GM21723 (cell line): ENCODE measurements around the gene PLEKHA3.
A peak's percentile ranks its signal among the peaks of the same experiment; 100 is the strongest.
"Not testable (repeated sequence)": the region's sequence is repeated elsewhere in the genome, so short reads cannot be mapped to it uniquely, and the experiment has no call there.

Experiments
- ATAC-seq: cut with Tn5 transposase; IDR thresholded peaks from one replicate; pipeline ENCODE4 v1.9.1; 2021; ENCODE audit warnings: mild to moderate bottlenecking, moderate library complexity; ENCODE audit not compliant: unreplicated experiment

The PLEKHA3 gene

DNA sequence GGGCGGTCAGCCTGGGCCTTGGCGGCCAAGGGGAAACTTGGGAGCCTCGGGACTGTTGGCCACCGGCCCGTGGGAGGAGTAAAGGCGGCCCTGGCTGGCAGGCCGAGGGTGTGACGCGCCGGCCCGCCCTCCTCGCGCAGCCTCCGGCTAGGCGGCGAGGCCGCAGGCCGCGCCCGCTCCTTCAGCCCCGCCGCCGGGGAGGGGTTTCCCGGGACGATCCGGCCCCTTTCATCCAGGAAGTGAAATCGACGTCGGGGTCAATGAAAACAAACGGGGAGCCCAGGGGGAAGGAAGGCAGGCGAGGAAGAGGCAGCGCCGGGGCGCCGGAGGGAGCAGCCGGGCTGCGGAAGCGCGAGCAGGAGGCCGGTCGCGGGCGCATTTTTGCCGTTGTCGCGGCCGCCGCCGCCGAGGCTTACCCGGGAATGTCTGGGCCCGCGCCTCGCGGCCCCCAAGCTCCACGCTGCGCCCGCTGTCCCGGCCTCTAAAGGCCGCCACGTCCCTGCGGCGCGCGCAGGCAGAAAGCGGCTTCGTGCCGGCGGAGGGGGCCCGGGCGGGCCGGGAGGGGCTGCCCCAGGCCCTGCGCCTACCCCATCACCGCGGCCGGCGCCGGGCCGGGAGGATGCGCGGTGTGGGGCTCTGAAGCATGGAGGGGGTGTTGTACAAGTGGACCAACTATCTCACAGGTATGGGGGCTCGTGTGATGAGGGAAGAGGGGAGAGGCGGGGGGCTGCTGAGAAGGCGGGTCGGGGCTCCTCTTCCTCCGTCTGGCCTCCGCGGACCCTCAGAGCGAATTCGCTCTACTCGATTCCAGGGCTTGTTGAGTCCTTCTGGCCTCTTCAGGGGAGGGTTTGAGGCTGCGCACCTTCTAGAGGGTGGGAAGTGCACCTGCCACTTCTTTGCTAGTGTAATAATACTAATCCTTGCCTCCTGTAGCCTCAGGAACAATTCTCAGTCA lies at the start of gene PLEKHA3:
Gene PLEKHA3, plus strand, starts transcription at position 231 of the 955 bp plus-strand sequence. Its CDS starts 413 bp downstream, at position 644.
- peak; percentile 73 for ATAC-seq

DNA sequence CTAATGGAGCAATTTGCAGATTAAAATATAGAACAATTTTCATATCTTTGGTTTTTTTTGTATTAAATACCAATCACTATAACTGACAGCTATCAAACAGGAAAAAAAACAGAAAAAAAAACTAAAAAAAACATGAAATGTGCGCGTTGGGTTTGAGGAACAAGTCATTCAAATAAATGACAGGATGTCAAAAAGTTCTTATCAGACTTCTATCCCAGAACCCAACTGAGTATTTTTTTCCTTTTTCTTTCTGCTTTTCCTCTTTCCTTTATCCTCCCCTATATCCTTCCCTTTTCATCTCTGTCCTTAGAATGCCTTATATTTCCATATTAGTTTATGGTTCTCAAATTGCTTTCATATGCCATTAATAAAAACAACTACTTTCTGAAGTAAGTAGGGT lies 43.6 kb upstream of the PLEKHA3 start:
- ATAC-seq = no peak

DNA sequence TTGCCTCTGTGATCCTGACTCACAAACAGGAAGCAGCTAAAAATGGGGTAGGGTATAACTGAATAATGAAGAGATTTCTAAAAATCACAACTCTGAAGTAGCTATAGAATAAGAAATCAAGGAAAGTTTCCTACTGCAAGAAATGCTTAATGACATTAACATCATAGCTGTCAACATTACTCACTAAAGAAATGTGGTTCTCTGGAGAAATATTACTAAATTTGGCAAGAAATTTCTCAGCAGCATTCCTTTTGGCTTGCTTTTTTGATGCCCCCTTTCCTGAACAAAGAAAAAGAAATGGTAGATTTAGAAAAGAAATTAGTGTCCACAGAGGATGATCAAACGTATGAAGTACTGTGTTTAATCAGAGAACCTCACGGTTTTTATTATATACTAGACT lies 38.8 kb upstream of the PLEKHA3 start:
- no peak for ATAC-seq

DNA sequence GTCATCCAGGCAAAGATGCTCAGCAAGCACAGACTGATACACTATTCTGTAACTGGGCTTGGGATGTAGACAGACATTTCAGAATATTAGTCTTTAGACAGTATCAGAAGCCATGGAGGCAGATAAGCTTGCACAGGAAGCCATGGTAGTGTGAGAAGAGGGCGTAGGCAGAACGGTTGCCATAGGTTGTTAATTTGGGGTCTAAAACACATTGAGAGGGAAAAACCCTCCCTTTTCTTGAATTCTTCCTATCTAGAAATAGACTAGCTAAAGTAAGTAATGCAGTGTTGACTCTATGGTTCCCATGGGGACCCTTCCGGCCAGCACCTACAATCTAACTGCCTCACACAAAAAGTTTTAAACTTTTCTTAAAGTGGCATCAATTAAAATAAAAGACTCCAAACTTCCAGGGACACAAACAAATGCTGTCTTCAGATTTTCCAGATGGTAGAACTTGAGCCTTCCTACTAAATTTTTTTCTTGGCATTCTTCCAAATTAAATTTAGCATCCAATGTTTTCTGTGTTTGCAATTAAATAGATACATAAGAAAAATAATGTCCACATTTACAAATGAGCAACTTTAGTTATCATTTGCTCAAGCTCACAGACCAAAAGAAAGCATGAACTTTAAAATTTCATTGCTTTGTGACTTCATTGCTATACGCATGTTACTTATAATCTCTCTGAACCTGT lies 31.1 kb upstream of the PLEKHA3 start:
- ATAC-seq = no peak

DNA sequence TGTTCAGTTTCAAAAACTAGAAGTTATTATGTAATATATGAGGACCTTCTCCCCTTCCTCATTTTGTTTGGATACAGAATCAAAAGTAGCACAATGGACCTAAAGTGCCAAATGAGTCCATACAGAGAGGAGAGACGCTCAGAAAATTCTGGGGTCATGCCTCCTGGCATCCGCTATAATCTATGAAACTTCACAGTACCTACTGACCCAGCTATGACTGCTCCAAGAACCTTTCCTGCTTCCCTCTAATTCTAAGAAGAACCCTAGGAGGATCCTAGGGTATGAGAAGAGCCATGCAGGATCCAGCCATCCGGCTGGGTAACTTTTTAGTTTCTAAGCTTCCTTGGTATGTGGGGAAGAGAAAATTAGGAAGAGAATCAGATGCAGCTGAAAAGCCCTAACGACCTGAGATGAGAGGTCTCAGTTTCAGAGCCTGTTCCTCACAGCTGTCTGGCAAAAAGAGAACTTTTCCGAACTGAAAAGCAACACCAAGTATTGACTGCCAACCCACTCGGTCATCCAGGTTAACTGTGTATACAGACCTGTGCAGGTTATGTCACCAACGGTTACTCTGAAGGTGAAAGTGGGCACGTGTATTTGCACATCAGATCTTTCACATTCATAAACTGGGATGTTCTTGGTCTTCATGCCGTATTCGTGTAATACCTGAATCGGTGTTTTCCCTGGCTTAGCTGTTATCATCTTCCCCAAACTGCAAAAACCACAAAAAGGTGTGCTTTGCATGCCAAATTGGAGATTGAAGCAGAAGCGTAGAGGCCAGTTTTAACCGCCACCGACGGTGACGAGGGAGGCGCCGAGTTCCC lies 30.3 kb upstream of the PLEKHA3 start:
- peak; percentile 9 for ATAC-seq

DNA sequence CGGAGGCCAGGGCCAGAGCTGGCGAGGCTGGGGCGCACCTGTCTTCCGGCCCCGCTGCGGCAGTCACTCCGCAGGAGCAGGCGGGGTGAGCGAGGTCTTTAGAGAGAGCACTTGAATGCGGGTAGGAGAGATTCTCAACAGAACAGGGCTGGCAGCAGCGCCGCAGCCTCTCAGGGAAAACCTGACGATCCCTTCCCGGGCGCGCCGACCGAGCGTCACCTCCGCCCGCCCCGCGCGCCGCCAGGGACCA lies 29.8 kb upstream of the PLEKHA3 start:
- ATAC-seq = peak; percentile 49

DNA sequence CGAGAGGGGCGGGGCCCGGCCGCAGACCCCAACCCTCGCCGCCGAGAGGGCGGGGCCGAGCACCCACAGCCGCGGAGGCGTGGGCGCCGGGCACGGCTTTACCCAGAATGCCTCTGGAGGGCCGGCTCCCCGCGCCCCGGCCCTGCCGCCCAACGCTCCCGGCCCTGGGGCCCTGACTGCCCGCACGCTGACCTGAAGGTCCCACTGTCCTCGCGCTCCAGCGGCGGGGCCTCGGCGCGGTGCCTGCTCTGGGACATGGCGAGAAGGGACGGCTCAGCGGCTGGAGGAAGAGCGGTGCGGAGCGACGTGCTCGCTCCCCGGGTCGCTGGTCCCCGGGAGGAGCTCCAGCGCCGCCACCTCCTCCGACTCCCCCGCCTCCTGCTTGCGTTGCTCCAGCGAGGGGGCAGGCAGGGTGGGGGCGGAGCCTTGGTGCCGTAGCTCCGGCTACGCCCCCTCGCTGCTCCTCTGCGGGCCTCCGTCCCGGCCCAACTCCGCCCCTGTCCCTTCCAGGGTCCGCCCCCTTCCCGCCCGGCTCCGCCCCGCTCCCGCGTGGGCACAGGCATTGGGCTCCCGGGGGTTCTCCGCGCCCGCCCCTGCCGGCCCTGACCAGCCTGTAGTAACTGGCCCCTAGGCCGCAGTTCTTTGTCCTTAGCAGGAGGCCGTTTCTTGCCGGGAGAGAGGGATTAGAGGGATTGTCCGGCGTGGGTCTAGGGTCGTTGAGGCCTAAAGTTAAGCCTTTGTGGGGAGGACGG lies 29.3 kb upstream of the PLEKHA3 start, which contains the start of the genes PJVK and PRKRA:
Gene PJVK, plus strand, starts transcription at position 605 of the 752 bp plus-strand sequence. CDS start 2,032 bp downstream, outside the sequence.
Gene PRKRA, minus strand, starts transcription at position 402 of the 752 bp plus-strand sequence. Its CDS starts 145 bp downstream, at position 257.
- peak; percentile 84 for ATAC-seq

DNA sequence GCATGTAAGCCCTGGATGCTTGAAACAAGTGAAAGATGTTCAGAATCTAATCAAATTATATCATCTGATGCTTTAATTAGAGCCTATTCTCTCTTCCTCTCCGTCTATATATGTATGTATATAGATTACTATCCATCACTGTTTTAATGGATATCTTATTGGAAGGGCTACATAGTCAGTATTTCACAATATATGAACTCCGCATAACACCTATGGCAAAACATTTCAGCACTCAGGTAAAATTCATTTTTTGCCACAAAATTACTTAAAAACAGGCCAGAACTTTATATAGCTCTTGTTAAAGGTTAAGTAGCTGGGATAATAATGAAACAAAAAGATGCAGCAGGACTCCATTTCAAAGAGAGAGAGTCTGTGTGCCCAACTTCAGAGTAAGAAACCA lies 27.9 kb upstream of the PLEKHA3 start:
- ATAC-seq = no peak

DNA sequence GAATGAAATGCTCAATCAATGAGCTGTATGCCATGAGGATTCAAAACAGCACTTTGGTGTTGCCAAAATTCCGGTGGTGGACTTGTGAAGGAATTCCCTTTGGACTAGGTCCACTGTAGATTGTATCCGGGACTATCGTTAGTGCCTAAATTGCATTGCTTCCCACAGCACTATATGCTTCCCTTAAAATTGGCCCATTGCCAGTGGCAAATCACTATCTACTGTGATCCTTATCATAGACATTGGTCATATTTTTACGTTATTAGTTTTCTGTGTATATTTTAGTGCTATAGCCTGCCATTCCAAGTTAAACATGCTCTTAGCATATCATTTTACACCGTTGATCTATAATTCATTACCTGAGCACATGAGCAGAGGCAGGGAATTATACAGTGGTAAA lies 27.4 kb upstream of the PLEKHA3 start:
- no peak for ATAC-seq

DNA sequence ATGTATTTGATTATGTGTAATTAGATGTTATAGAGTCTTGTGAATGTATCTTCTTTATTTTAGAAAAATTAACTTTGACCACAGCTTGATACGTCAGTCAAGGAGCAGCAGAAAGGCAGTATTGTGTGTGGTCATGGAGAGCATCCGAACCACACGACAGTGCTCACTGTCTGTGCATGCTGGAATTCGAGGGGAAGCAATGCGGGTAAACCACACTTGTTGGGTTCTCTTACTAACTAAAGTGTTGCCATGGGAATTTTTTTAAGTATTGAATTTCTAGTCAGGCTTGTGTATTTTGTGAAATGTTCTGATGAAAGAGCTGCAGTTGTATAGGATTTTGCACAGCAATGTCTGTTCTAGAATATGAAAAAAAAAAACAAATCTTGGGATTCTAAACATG lies 24.3 kb upstream of the PLEKHA3 start:
- ATAC-seq = no peak

DNA sequence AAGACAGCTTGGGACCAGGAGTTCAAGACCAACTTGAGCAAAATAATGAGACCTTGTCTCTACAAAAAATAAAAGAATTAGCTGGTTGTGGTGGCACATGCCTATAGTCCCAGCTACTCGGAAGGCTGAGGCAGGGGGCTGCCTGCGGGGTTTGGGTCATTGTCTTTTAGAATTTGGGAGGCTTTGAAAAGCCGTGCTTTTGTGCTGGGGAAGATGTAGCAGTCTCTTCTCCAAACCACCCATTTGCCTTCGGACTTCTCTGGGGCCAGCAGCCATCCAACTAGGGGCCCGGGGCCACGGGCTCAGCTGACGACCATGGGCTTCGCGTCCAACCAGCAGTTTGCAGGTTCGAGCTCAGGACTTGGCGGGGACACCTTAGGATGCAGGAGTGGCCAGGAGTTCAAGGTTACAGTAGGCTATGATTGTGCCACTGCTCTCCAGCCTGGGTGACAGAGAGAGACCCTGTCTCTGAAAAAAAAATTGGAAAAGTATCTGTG lies 22.8 kb upstream of the PLEKHA3 start:
- no peak for ATAC-seq

DNA sequence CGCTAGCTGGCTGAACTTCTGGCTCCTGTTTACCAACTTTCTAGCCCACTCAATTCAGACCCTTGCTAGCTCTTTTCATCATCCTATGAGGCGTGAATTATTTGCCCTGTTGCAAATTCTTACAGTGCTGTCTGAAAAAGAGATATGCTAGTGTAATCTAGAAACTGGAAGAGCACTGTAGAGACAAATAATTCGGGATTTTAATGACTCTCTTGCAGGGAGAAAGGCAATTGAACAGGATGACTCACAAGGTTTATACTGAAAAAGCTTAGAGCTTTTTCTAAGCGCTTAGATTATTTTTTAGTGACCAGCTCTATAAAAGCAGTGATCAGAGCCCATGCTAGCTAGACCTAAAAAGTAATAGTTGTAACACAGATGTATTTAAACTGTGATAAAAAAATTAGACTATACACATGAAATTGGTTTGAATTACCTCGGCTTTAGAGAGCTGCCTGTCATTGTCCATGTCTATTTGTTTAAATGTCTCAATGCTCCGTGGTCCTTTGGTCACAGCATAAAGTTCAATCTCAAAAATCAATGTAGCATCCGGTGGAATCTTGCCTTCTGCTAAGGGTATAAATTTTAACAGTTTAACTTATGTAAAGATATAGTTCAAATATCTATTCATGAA lies 10.9 kb upstream of the PLEKHA3 start:
- no peak for ATAC-seq

DNA sequence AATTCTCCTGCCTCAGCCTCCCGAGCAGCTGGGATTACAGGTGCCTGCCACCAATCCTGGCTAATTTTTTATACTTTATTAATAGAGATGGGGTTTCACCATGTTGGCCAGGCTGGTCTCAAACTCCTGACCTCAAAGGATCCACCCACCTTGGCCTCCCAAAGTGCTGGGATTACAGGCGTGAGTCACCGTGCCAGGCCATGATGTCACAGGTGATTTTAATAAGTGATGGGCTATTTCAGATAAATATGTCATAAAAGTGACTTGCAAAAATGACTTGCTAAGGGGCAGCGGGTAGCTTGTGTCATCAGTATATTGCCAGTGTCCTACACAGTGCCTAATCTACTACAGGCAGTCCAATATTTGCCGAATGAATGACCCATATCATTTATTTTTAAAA lies 8.9 kb upstream of the PLEKHA3 start:
- not testable (repeated sequence) for ATAC-seq

DNA sequence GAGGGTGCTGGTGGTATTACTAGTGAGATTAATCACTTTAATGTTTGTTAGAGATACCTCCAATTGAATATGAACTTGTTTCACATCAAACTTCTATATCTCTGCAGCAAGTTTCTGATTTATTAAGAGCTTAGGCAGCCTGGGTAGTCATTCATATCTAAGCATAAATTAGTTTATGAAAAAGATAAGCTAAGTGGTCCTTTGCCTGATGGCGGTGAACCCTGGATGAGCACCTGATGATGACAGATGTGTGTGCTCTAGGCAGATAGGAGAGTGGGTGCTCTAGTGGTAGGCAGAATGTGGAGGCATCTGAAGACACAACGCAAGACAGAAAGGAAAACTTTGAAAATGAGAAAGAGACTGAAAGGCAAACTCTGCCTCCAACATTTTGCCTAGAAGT lies 6.9 kb upstream of the PLEKHA3 start:
- ATAC-seq = no peak

DNA sequence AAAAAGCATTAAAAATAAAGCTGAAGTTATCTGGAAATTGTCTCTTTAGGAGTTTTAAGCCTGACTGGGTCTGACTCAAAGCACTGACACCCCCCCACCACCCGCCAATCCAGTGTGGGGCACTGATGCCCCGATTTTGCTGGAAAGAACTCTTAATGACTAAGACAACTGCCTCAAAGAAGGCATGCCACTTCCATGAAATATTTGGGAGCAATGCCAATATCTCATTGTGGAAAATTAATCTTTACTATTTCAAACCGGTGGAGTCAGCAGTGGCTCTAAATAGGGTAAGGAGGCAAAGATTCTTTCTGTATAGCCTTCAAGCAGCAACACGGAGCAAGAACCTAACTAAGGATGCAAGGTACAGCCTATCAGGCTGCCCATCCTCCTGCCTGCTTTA lies 6.3 kb upstream of the PLEKHA3 start:
- ATAC-seq = no peak

DNA sequence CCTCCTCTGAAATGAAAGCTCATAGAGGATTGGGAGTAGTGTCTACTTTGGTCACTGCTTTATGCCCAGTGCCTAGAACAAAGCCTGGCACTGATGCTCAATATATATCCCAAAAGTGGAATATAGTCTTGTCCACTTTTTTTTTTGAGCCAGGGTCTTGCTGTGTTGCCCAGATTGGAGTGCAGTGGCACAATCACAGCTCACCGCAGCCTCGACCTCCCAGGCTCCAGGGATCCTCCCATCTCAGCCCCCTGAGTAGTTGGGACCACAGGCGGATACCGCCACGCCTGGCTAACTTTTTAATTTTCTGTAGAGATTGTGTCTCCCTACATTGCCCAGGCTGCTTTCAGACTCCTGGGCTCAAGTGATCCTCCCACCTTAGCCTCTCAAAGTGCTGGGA lies 5.7 kb upstream of the PLEKHA3 start:
- no peak for ATAC-seq

DNA sequence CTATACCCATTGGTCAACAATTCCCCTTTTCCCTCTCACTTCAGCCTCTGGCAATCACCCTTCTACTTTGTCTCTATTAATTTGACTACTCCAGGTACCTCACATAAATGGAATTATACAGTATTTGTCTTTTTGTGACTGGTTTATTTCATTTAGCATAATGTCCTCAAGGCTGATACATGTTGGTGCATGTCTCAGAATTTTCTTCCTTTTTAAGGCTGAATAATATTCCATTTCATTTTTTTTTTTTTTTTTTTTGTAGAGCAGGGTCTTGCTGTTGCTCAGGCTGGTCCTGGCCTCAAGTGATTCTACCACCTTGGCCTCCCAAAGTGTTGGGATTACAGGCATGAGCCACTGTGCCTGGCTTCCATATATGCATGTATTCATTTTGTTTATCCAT lies 3.8 kb upstream of the PLEKHA3 start:
- no peak for ATAC-seq

DNA sequence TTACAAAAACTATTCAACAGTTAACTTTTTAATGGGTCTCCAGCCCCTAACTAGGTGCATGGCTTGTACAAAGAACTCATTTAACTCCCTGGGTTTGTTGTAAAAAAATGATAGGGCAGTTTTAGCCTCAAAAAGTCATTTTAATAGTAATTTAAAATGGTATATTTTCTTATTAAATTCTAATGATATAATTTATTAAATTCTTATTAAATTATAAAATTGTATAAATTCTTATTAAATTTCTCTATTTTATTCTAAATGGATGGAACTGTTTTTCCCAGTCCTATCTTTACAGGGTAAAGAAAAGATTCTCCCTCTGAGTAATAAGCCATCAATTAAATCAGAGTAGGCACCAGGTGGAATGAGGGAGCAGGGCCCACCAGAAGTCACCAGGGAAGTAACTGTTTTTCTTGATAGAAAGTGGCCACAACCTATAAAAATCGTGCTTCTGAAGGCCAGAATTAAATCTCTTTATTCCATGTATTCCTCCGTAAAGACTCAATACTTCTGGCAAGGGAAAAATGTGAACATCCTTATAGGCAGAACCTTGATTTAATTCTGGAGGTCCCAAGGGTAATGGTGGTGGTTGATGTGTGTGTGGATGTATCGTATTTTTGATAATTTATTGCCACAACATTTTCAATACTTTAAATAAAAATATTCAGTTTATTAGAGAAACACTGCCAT lies 2.7 kb upstream of the PLEKHA3 start:
- ATAC-seq = no peak

DNA sequence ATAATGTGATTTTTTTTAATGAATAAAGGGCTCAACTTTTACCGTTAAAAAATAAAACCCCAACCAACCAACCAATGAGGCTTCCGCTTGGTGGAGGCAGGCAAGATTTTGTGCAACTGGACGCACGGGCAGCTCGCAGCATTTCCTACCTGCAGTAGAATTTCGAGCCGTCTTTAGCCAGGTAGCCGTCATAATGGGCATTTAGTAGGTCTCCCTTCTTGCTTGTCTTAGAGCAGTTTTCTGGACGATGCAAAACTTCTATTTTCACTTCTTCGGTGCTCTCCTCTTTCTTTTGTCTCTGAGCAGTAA lies 2.2 kb upstream of the PLEKHA3 start:
- ATAC-seq = no peak
